GM18520 (cell line): ENCODE results near the gene MAEA.

Experiments
- ATAC-seq: cut with Tn5 transposase; IDR thresholded peaks from one replicate; pipeline ENCODE4 v1.9.1; 2021; ENCODE audit not compliant: unreplicated experiment

The MAEA gene

DNA sequence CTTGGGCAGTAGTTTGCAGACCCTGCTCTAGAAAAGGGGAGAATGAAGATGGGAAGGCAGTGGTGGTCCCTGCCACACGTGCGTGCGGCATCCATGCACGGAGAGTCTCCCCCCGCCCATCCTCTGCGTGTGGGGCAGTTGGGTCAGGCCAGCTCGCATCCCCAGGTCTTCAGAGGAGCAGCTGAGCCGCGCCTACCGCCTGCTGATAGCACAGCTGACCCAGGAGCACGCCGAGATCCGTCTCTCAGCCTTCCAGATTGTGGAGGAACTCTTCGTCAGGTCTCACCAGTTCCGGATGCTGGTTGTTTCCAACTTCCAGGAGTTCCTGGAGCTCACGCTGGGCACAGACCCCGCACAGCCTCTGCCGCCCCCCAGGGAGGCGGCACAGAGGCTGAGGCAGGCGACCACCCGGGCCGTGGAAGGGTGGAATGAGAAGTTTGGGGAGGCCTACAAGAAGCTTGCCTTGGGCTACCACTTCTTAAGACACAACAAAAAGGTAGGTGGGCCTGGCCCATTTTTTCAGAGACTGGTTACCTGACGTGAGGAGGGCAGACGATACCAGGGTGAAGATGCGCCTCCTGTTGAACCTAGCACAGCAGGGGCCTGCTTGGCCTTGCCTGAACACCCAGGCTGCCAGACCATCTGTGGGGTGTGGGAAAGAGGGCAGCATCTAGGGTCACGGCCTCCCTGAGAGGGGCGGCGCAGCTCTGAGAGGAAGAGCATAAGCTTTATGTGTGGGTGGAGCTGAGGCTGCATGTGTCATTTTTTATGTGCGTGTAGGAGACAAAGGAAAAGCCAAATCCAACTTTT is 59.9 kb downstream of the MAEA start:
- ATAC-seq: no peak

DNA sequence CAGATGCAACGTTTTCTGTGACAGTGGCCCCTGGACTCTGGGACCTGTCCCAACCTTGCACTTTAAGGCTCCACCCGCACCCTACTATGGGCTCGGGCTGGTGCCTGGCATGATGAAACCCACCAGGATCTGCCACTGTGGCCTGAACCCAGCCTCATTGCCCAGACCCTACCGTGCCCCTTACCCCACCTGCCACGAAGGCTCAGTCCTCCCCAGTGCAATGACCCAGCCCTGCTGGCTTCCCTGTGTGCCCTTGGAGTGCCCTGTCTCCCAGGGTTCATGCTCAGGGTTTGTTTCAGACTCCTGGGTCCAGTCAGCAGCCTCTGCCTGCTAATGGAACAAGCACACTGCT is 60.5 kb downstream of the MAEA start:
- no peak for ATAC-seq

DNA sequence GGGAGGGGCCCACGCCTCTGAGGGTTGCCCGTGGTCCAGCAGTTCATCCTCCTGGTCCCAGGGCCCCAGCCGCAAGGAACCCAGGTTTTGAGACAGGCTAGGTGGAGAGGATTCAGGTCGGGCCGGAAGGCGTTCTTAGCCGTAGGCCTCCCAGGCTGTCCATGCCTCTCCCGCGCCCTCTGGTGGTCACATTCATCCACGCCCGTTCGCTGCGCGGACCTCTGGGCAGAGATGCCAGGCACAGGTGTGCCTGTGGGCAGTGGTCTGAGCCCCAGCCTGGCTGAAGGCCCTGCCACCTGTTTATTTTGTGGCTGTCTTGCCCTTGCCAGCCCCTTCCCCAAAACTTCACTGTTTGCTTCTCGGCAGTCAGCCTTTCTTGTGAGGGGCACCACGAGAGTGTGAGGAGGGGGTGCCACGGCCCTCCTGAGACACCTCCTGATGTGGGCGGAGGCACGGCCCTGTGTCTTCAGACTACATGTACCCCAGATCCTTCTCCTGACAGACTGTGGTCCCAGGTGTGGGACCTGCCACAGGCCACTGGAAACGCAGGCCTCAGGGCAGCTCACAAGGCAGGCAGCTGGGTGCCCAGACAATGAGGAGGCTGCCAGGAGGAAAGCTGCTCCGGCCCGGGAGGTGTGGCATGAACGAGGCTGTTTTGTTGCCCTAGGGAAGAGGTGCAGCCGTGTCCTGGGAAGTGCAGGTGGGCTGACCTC is 62.3 kb downstream of the MAEA start:
- no peak for ATAC-seq

GRCh38 chr4:1352567-1352900 is 62.8 kb downstream of the MAEA start:
- no peak for ATAC-seq

GRCh38 chr4:1353186-1354055 is 63.7 kb downstream of the MAEA start:
- ATAC-seq: no peak

DNA sequence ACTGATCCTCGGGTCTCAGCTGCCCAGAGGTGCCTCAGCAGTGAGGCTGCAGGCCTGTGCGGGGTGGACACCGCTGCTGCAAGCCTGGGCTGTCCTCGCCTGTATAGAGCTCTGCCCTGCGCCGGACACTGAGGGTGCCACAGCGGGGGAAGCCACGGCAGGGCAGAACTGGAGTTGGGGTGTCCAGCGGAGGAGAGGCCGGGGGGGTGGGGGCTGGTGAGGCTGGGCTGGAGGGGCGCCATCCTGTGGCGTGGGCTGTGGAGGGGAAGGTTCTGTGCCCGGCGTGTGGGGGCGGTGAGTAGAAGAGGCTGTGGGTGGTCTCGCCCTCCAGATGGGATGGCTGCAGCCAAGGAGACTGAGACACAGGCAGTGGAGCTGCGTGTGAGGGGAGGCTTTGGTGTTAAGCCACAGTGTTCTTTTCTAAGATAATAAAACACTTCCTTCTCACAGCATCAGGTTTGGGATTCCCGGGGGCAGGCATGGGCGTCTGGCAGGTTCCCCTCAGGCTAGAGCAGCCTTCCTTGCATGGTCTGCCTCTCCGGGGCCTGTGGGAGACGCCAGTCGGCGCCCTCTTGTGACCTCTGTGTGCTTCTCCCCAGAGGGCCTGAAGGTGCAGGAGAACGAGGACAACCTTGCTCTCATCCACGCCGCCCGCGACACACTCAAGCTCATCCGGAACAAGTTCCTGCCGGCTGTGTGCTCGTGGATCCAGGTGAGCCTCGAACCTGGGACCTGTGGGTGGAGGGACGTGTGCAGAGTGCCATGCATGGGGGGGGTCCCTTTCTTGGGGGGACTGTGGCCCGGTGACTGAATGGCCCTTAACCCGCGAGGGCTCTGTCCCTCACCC is 64.7 kb downstream of the MAEA start:
- no peak for ATAC-seq

DNA sequence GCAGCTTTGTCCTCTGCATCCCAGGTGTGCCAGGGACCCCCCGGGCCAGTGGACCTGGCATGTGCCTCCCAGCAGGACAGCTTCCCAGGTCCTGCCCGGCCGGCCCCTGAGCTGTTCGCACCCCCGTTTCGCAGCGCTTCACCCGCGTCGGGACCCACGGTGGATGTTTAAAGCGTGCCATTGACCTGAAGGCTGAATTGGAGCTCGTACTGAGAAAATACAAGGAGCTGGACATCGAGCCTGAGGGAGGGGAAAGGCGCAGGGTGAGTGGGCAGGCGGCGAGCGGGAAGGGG is 65.2 kb downstream of the MAEA start:
- no peak for ATAC-seq

DNA sequence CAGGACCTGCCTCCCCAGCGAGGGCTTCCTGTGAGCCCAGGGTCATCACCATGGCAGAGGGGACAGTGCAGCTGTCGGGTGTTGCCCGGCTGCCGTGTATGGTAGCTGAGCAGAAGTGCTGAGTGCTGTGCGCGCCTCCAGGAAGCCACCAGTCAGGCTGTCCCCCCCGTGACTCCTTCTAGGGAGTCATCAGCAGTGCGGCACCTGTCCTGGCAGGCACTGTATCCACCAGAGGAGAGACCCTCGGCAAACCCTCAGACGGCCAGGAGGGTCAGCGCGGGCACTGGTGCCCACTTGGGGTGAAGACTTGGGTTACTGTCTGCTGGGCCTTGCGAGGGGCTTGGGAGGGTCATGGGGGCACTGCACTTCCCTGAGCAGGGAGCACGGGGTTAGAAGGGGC is 65.7 kb downstream of the MAEA start:
- ATAC-seq: no peak

DNA sequence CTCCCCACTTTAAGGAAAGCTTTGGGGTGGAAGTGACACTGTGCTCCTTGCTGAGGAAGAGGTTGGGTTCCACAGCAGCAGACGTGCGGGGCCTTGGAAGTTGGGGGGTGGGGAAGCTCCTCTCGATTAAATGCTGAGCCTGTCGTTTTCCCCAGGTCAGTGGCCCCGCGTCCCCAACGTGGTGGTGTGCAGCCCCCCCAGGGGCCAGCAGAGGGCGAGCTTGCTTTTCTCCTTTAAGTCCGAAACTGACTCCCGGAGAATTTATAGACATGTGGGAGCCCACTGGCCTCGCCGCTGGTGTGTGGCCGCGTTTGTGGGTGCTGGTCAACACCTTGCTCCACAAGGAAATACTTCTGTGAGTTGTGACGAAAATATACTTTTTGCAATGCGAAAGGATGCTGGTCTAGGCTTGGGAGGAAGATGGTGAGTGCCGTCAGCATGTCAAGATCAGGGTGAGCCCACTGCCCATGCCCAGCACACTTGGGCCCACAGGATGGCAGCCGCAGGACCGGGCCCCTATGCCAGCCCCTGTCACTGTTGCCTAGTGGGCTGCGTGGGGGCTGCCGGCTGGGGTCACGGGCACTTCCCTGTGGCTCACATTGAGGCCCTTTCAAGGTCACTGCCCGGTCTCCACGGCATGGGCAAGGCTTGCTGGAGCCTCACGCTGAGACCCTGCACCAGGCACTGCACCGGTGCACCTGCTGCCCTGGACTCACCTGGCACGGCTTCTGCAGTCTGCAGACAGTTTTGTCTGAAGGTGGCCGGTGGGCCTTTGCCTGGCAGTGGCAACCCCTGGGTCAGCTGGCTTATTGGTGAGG is 66.7 kb downstream of the MAEA start:
- no peak for ATAC-seq

DNA sequence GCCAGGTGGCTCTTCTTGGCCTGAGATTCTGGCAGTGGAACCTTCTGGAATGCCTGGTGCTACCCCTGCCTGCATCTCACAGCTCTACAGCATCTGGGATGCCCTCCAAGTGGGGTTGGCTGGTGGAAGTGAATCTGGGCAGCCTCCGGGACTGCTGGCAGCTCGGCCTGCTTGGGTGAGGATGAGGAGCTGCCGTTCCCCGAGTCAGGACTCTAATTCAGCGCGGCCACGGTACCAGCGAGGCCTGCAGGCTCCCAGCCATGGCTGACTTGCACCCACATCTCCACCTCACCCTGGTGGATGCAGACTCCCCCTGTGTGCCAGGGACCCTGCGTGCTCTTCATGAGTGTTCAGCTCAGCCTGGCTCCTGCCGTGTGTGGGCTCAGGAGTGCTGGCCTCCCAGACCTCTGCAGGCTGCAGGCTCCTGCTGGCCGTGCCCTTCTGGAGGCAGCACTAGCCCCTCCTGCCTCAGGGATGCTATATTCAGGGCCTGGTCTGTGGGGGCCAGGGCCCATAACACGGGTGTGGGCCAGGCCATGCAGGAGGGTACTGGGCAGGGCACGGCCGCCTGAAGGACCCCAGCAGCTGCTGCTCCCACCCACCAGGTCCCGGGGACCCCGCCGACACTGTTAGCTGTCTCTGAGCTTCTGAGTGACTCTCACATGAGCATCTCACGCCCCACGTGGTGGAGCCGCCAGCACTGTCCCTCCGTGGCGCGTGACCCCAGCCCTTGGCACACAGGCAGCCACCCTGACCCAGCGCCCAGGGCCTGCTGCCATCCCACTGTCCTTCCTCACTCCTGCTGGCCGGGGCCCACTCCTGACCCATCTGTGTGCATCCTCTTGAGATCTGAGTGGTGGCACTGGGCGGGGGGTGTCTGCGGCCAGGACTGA is 67.9 kb downstream of the MAEA start:
- no peak for ATAC-seq

GRCh38 chr4:1358421-1359143 is 68.9 kb downstream of the MAEA start:
- ATAC-seq: no peak

- no peak for ATAC-seq
These were observed 69.4 kb downstream of the MAEA start for GRCh38 chr4:1359144-1359501.

DNA sequence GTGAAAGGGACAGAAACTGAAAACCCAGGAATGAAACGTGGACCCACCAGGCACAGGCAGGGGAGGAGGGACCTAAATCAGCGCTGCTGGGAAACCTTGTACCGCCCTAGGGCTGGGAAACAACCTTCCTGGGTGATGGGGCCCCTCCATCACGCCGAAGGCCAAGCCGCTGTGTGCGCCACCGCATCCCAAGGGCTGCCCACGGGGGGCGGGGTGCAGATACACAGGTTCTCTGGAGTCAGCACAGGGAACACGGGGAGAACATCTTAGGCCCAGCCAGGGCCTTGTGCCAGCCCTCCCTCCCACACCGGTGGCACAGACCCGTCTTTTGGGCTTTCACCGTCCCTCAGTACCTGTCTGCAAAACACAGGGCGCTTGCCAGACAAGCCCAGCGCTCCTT is 70.3 kb downstream of the MAEA start:
- no peak for ATAC-seq

GRCh38 chr4:1360423-1361283 is 71.0 kb downstream of the MAEA start:
- ATAC-seq: no peak

DNA sequence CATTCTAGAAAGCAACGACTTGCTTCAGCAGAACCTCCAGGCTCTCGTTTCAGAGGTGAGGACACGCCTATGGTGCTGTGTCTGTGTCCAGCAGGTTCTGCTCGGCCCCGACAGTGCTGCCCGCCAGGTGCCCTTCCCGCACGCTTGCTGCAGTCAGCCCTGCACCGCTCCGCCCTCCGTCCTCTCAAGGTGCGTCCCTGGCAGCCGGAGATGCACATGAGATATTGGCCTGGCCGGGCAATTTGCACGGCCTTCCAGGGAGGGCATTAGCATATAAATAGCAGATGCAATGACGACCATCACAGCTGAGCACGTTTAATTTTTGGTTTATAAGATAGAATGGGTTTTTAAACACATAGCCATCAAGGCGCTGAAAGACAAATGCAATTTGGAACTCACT is 71.7 kb downstream of the MAEA start:
- no peak for ATAC-seq

GRCh38 chr4:1362046-1362445 is 72.4 kb downstream of the MAEA start:
- ATAC-seq: no peak

DNA sequence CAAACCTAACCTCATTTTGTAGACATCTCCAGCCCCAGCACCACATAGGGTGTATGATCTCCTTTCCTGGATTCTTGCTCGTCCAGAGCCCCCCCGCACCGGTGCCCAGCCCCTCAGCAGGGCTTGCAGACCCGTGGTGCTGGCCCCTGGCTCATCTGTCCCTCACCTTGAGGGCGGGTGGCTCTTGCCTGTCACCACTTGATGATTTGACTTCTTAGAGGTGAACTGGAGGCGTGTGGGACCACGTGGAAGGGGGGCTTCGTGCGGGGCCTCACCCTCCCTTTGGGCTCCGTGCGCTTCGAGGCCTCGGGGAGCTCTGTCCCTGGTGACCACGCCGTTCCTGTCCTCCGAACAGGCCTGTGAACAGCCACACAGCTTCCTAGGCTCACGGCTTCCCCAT is 72.8 kb downstream of the MAEA start:
- no peak for ATAC-seq

- ATAC-seq: no peak
These were observed 73.8 kb downstream of the MAEA start for GRCh38 chr4:1363513-1363912.
